Measurements from ENCODE around the gene LRG1.
"Not testable (repeated sequence)": the region's sequence is repeated elsewhere in the genome, so short reads cannot be mapped to it uniquely, and the experiment has no call there.

The LRG1 gene

GRCh38 chr19:4567584-4568071, 27.8 kb upstream of the LRG1 start:
- peak; percentile 44 to 52 for TF ChIP-seq CTCF (IDR thresholded peaks at IDR 0.05)
- DNase-seq = no peak
- H3K27ac ChIP-seq = no peak overlapping the region

GRCh38 chr19:4566402-4567051, 26.7 kb upstream of the LRG1 start:
- no peak overlapping the region for H3K4me3 ChIP-seq
- intact Hi-C loops (cut with DNase I; ENCODE audit: low total_unique reads) = no loop called here
- no peaks in the 10 kb centered on the region for H3K9me3 ChIP-seq
- no peaks in the 10 kb centered on the region for H3K4me1 ChIP-seq
- DNase-seq = no peak
- peaks cover 0 to 39% of the 10 kb centered on the region in 2 donors for H3K27me3 ChIP-seq
- TF ChIP-seq CTCF (IDR thresholded peaks at IDR 0.05) = no peak
- H3K27ac ChIP-seq = no peak overlapping the region
- no peaks in the 10 kb centered on the region for H3K36me3 ChIP-seq

More at GRCh38 chr19:4567584-4568071, 27.8 kb upstream of the LRG1 start:
- H3K36me3 ChIP-seq = no peaks in the 10 kb centered on the region
- intact Hi-C loops (cut with DNase I; ENCODE audit: low total_unique reads) = no loop called here
- H3K4me3 ChIP-seq = no peak overlapping the region
- H3K4me1 ChIP-seq = no peaks in the 10 kb centered on the region
- no peaks in the 10 kb centered on the region for H3K9me3 ChIP-seq
- H3K27me3 ChIP-seq = peaks cover 0 to 44% of the 10 kb centered on the region in 2 donors

GRCh38 chr19:4563562-4563961, 23.7 kb upstream of the LRG1 start:
- H3K4me1 ChIP-seq, DNase-seq, H3K36me3 ChIP-seq, H3K4me3 ChIP-seq, H3K27ac ChIP-seq, H3K9me3 ChIP-seq: not testable (repeated sequence)
- H3K27me3 ChIP-seq = peaks cover 0 to 31% of the 10 kb centered on the region in 2 donors
- intact Hi-C loops (cut with DNase I; ENCODE audit: low total_unique reads) = loop anchor here (5.0 kb wide), 1 partner anchor 59 kb away; no protein-coding TSS in a partner anchor

GRCh38 chr19:4562085-4562484, 22.2 kb upstream of the LRG1 start:
- not testable (repeated sequence) for H3K9me3 ChIP-seq, H3K4me3 ChIP-seq, H3K4me1 ChIP-seq, H3K36me3 ChIP-seq, DNase-seq, H3K27ac ChIP-seq
- H3K27me3 ChIP-seq = peaks cover 0 to 31% of the 10 kb centered on the region in 2 donors
- intact Hi-C loops (cut with DNase I; ENCODE audit: low total_unique reads) = loop anchor here (5.0 kb wide), 1 partner anchor 60 kb away; no protein-coding TSS in a partner anchor

- Histone ChIP-seq H3K27me3 (peaks cover 0 to 30% of the 10 kb centered on the region in 2 donors), H3K4me3 (peak within 1 kb of the TSS; percentile 23 to 34), H3K27ac (no peak within 1 kb of the TSS), H3K36me3 (no peaks in the 10 kb centered on the region), H3K4me1 (no peaks in the 10 kb centered on the region), H3K9me3 (no peaks in the 10 kb centered on the region)
- TF ChIP-seq CTCF (IDR thresholded peaks at IDR 0.05) = no peak
- DNase-seq = peak in 1 of 2 donors; percentile 53
- intact Hi-C loops (cut with DNase I; ENCODE audit: low total_unique reads) = loop anchor here (5.0 kb wide), 1 partner anchor 78 kb away; the partner anchor contains the start of gene TNFAIP8L1
Measured at GRCh38 chr19:4559569-4559968, 19.7 kb upstream of the LRG1 start, which contains the start of gene SEMA6B. Gene SEMA6B (minus strand): TSS chr19:4559684. CDS start chr19:4558457, 1,227 bp downstream.

GRCh38 chr19:4557971-4558941, 18.4 kb upstream of the LRG1 start:
- no peaks in the 10 kb centered on the region for H3K36me3 ChIP-seq
- no peak overlapping the region for H3K27ac ChIP-seq
- no peaks in the 10 kb centered on the region for H3K4me1 ChIP-seq
- H3K9me3 ChIP-seq = no peaks in the 10 kb centered on the region
- DNase-seq = no peak
- peak overlapping the region in 1 of 2 donors; percentile 34 for H3K4me3 ChIP-seq
- peak; percentile 86 to 100 for TF ChIP-seq CTCF (IDR thresholded peaks at IDR 0.05)
- peaks cover 0 to 30% of the 10 kb centered on the region in 2 donors for H3K27me3 ChIP-seq
- intact Hi-C loops (cut with DNase I; ENCODE audit: low total_unique reads) = loop anchor here (5.0 kb wide), 1 partner anchor 79 kb away; the partner anchor contains the start of gene TNFAIP8L1

All from tibial artery (tissue), 4 donors.